Suprapubic skin (tissue), 4 donors: ENCODE measurements around the gene FAF1.

Experiments
- POLR2A ChIP-seq, 2 donors: fragments of 450-650 bp; IDR thresholded peaks; one replicate each; pipeline ENCODE4 v1.6.1; 2017; ENCODE audit warnings: antibody characterized with exemption in 2 of 2, mild to moderate bottlenecking in 2 of 2, moderate library complexity in 2 of 2
- POLR2AphosphoS5 ChIP-seq, 3 donors: sonication (generic); formaldehyde crosslinking; IDR thresholded peaks; one replicate each; pipeline ENCODE4 v1.6.1; 2017; ENCODE audit warnings: antibody characterized with exemption in 3 of 3
- TF ChIP-seq, protein P1 (sequence below), 2 donors: fragments of 200-600 bp in 1 of 2; fragments of 450-650 bp in 1 of 2; sonication (generic) in 1 of 2; IDR thresholded peaks; one replicate each; pipeline ENCODE4 v1.5.1; 2016 to 2019; ENCODE audit warnings: antibody characterized with exemption in 2 of 2, mild to moderate bottlenecking in 1 of 2, moderate library complexity in 1 of 2

DNA sequence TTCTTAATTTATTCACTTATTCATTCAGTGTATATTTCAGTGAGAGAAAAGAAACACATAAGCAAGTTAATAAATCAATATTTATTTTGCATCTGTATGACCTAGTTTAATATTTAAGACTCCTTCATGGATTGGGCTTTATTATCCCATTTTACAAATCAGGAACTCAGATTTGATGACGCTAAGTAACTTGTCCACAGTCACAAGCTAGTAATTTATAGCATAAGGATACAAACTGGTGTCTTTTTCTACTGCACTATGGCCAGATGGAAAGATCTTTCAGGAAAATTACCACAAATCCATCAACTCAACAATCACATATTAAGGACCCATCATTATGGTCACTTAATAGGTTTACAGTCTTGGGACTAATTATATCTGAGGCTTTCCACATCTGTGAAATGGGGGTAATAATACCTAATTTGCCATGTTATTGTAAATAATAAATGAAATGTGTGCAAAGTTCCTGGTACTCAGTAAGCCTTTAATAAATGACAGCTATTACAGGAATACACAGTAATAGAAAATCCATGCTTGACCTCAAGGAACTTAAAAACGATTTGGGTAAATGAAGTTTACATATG lies 23.2 kb upstream of the FAF1 start:
- TF ChIP-seq, protein P1, sequence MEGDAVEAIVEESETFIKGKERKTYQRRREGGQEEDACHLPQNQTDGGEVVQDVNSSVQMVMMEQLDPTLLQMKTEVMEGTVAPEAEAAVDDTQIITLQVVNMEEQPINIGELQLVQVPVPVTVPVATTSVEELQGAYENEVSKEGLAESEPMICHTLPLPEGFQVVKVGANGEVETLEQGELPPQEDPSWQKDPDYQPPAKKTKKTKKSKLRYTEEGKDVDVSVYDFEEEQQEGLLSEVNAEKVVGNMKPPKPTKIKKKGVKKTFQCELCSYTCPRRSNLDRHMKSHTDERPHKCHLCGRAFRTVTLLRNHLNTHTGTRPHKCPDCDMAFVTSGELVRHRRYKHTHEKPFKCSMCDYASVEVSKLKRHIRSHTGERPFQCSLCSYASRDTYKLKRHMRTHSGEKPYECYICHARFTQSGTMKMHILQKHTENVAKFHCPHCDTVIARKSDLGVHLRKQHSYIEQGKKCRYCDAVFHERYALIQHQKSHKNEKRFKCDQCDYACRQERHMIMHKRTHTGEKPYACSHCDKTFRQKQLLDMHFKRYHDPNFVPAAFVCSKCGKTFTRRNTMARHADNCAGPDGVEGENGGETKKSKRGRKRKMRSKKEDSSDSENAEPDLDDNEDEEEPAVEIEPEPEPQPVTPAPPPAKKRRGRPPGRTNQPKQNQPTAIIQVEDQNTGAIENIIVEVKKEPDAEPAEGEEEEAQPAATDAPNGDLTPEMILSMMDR (IDR thresholded peaks at IDR 0.05), result no peak
- TF ChIP-seq POLR2AphosphoS5 (IDR thresholded peaks at IDR 0.05), result no peak
- TF ChIP-seq POLR2A (IDR thresholded peaks at IDR 0.05), result no peak
